Mammary epithelial cell (primary cell): Measurements from ENCODE around the gene FOXRED2.

Experiments used
- EZH2 ChIP-seq: IDR thresholded peaks from 2 replicates; pipeline ENCODE4 v1.6.1; 2012; ENCODE audit warnings: low read length, inconsistent platforms, borderline replicate concordance
- TF ChIP-seq, protein P1 (sequence below), 2 donors: IDR thresholded peaks in 1 of 2; conservative IDR thresholded peaks in 1 of 2; 2 replicates each; pipeline ENCODE4 v1.5.1; 2011 to 2012; ENCODE audit warnings: inconsistent platforms in 2 of 2, low read length in 2 of 2, mild to moderate bottlenecking in 2 of 2, control low read depth in 1 of 2, low read depth in 1 of 2; ENCODE audit not compliant: insufficient read depth in 1 of 2; ENCODE audit errors: extremely low read depth in 1 of 2

DNA sequence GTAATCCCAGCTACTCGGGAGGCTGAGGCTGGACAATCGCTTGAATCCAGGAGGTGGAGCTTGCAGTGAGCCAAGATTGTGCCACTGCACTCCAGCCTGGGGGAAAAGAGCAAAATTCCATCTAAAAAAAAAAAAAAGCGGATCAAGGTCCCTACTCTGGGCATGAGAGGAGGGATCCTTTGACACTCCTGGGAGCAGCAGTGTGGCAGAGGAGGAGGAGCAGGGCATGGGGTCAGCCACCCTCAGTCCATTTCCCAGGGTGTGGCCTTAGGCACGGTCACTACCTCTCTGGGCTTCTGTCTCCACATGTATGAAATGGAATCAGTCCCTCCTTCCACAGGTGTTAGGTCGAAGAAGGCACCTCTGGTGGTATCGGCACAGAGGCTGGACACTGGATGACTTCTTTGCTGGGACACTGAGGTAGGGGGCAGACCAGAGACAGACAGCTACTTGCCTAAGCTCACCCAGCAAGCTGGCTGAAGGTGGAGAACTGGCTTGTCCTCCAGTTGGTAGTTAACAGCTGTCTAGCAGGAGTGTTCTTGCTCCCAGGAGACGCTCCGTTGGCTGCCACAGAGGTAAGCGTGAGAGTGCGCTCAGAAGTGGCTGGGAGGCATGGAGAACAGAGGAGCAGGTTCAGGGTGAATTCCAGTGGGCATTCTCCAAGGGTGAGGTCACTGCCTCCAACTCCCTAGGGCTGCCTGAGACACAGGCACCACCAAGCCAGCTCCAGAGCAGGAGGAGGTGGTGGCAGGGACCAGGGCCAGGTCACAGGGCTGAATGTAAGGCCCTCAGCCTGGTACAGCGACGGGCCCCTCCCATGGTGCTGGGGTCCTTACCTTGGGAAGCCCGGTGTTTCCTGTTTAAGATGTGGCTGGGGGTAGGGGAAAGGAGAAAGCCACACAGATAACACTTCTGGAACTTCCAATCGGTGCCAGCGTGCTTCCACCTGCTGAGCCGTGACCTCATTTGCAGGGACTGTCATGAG is 44.9 kb downstream of the FOXRED2 start:
- TF ChIP-seq, protein P1, sequence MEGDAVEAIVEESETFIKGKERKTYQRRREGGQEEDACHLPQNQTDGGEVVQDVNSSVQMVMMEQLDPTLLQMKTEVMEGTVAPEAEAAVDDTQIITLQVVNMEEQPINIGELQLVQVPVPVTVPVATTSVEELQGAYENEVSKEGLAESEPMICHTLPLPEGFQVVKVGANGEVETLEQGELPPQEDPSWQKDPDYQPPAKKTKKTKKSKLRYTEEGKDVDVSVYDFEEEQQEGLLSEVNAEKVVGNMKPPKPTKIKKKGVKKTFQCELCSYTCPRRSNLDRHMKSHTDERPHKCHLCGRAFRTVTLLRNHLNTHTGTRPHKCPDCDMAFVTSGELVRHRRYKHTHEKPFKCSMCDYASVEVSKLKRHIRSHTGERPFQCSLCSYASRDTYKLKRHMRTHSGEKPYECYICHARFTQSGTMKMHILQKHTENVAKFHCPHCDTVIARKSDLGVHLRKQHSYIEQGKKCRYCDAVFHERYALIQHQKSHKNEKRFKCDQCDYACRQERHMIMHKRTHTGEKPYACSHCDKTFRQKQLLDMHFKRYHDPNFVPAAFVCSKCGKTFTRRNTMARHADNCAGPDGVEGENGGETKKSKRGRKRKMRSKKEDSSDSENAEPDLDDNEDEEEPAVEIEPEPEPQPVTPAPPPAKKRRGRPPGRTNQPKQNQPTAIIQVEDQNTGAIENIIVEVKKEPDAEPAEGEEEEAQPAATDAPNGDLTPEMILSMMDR (conservative IDR thresholded peaks at IDR 0.05 in 1 of 2, IDR thresholded peaks at IDR 0.05 in 1 of 2; ENCODE audit: extremely low read depth in 1 of 2, insufficient read depth in 1 of 2, low read depth in 1 of 2, low read length in 2 of 2), result no peak
- TF ChIP-seq EZH2, result no peak
